Stimulated activated naive CD8-positive, alpha-beta T cell treated with anti-CD3 and anti-CD28 coated beads, Interleukin-15, Interleukin-2, amounts not matched to agents 100 ng/mL and 50 ng/mL, for 24 hours (primary cell): ENCODE results near the gene SSRP1.
A peak's percentile ranks its signal among the peaks of the same experiment; 100 is the strongest.

Experiments used
- H3K27ac Mint-ChIP-seq: one replicate; pipeline ENCODE4 v1.8.0; 2021; ENCODE audit warnings: mild to moderate bottlenecking, mixed read lengths
- H3K27me3 Mint-ChIP-seq: one replicate; pipeline ENCODE4 v1.8.0; 2021; ENCODE audit warnings: mixed read lengths
- H3K36me3 Mint-ChIP-seq: one replicate; pipeline ENCODE4 v1.8.0; 2021; ENCODE audit warnings: low read depth, mixed read lengths
- H3K4me1 Mint-ChIP-seq: one replicate; pipeline ENCODE4 v1.8.0; 2021; ENCODE audit warnings: low read depth, mixed read lengths
- H3K4me3 Mint-ChIP-seq: one replicate; pipeline ENCODE4 v1.8.0; 2021; ENCODE audit warnings: mild to moderate bottlenecking, mixed read lengths
- H3K9me3 Mint-ChIP-seq: one replicate; pipeline ENCODE4 v1.8.0; 2021; ENCODE audit warnings: mixed read lengths

Gene SSRP1

GRCh38 chr11:57335343-57336110 is at the start of gene SSRP1:
Gene SSRP1 (minus strand): TSS chr11:57335892. CDS start chr11:57335121, 771 bp downstream.
- Mint-ChIP-seq H3K27ac (peak within 1 kb of the TSS; percentile 97), H3K4me1 (peaks cover 40% of the 10 kb centered on the region), H3K27me3 (no peaks in the 10 kb centered on the region), H3K4me3 (peak within 1 kb of the TSS; percentile 93), H3K9me3 (no peaks in the 10 kb centered on the region), H3K36me3 (peaks cover 39% of the 10 kb centered on the region)

GRCh38 chr11:57380975-57381374 is 45.3 kb upstream of the SSRP1 start, which contains the start of gene PRG3:
Gene PRG3 (minus strand): TSS chr11:57381150. CDS start chr11:57380708, 442 bp downstream.
- Mint-ChIP-seq H3K4me3 (no peak within 1 kb of the TSS), H3K27ac (no peak within 1 kb of the TSS)

GRCh38 chr11:57379732-57380131 is 44.0 kb upstream of the SSRP1 start:
- no peak overlapping the region for H3K27ac Mint-ChIP-seq
- no peaks in the 10 kb centered on the region for H3K9me3 Mint-ChIP-seq
- no peaks in the 10 kb centered on the region for H3K36me3 Mint-ChIP-seq
- no peaks in the 10 kb centered on the region for H3K4me1 Mint-ChIP-seq
- no peak overlapping the region for H3K4me3 Mint-ChIP-seq
- peaks cover 16% of the 10 kb centered on the region for H3K27me3 Mint-ChIP-seq

More at GRCh38 chr11:57380975-57381374, 45.3 kb upstream of the SSRP1 start, which contains the start of gene PRG3:
- peaks cover 16% of the 10 kb centered on the region for H3K27me3 Mint-ChIP-seq
- no peaks in the 10 kb centered on the region for H3K4me1 Mint-ChIP-seq
- no peaks in the 10 kb centered on the region for H3K9me3 Mint-ChIP-seq
- no peaks in the 10 kb centered on the region for H3K36me3 Mint-ChIP-seq

GRCh38 chr11:57378186-57378585 is 42.5 kb upstream of the SSRP1 start:
- no peaks in the 10 kb centered on the region for H3K36me3 Mint-ChIP-seq
- H3K9me3 Mint-ChIP-seq, result no peaks in the 10 kb centered on the region
- no peak overlapping the region for H3K27ac Mint-ChIP-seq
- no peak overlapping the region for H3K4me3 Mint-ChIP-seq
- peaks cover 16% of the 10 kb centered on the region for H3K27me3 Mint-ChIP-seq
- no peaks in the 10 kb centered on the region for H3K4me1 Mint-ChIP-seq

GRCh38 chr11:57377107-57377506 is 41.4 kb upstream of the SSRP1 start:
- H3K36me3 Mint-ChIP-seq, result no peaks in the 10 kb centered on the region
- no peaks in the 10 kb centered on the region for H3K9me3 Mint-ChIP-seq
- H3K4me3 Mint-ChIP-seq, result no peak overlapping the region
- peaks cover 16% of the 10 kb centered on the region for H3K27me3 Mint-ChIP-seq
- no peaks in the 10 kb centered on the region for H3K4me1 Mint-ChIP-seq
- no peak overlapping the region for H3K27ac Mint-ChIP-seq

GRCh38 chr11:57376095-57377090 is 40.7 kb upstream of the SSRP1 start:
- Mint-ChIP-seq H3K4me1 (no peaks in the 10 kb centered on the region), H3K36me3 (no peaks in the 10 kb centered on the region), H3K27ac (no peak overlapping the region), H3K4me3 (no peak overlapping the region), H3K27me3 (peaks cover 16% of the 10 kb centered on the region), H3K9me3 (no peaks in the 10 kb centered on the region)

GRCh38 chr11:57375490-57375889 is 39.8 kb upstream of the SSRP1 start:
- Mint-ChIP-seq H3K27me3 (peaks cover 16% of the 10 kb centered on the region), H3K27ac (no peak overlapping the region), H3K4me1 (no peaks in the 10 kb centered on the region), H3K36me3 (no peaks in the 10 kb centered on the region), H3K4me3 (no peak overlapping the region), H3K9me3 (no peaks in the 10 kb centered on the region)

GRCh38 chr11:57374966-57375365 is 39.3 kb upstream of the SSRP1 start:
- no peak overlapping the region for H3K4me3 Mint-ChIP-seq
- H3K9me3 Mint-ChIP-seq, result no peaks in the 10 kb centered on the region
- H3K27ac Mint-ChIP-seq, result no peak overlapping the region
- H3K27me3 Mint-ChIP-seq, result peaks cover 16% of the 10 kb centered on the region
- no peaks in the 10 kb centered on the region for H3K4me1 Mint-ChIP-seq
- no peaks in the 10 kb centered on the region for H3K36me3 Mint-ChIP-seq

GRCh38 chr11:57373146-57373545 is 37.5 kb upstream of the SSRP1 start:
- Mint-ChIP-seq H3K9me3 (no peaks in the 10 kb centered on the region), H3K4me1 (no peaks in the 10 kb centered on the region), H3K27me3 (peaks cover 10% of the 10 kb centered on the region), H3K27ac (no peak overlapping the region), H3K36me3 (no peaks in the 10 kb centered on the region), H3K4me3 (no peak overlapping the region)

GRCh38 chr11:57370941-57371340 is 35.2 kb upstream of the SSRP1 start:
- Mint-ChIP-seq H3K9me3 (no peaks in the 10 kb centered on the region), H3K27ac (no peak overlapping the region), H3K4me3 (no peak overlapping the region), H3K4me1 (no peaks in the 10 kb centered on the region), H3K36me3 (no peaks in the 10 kb centered on the region), H3K27me3 (no peaks in the 10 kb centered on the region)

GRCh38 chr11:57370251-57370650 is 34.6 kb upstream of the SSRP1 start:
- no peak overlapping the region for H3K4me3 Mint-ChIP-seq
- H3K36me3 Mint-ChIP-seq, result no peaks in the 10 kb centered on the region
- no peak overlapping the region for H3K27ac Mint-ChIP-seq
- H3K27me3 Mint-ChIP-seq, result no peaks in the 10 kb centered on the region
- H3K4me1 Mint-ChIP-seq, result no peaks in the 10 kb centered on the region
- no peaks in the 10 kb centered on the region for H3K9me3 Mint-ChIP-seq

GRCh38 chr11:57368845-57369232 is 33.1 kb upstream of the SSRP1 start:
- Mint-ChIP-seq H3K9me3 (no peaks in the 10 kb centered on the region), H3K27me3 (no peaks in the 10 kb centered on the region), H3K4me1 (no peaks in the 10 kb centered on the region), H3K4me3 (no peak overlapping the region), H3K27ac (no peak overlapping the region), H3K36me3 (no peaks in the 10 kb centered on the region)

GRCh38 chr11:57368106-57368844 is 32.6 kb upstream of the SSRP1 start:
- H3K4me1 Mint-ChIP-seq, result no peaks in the 10 kb centered on the region
- H3K36me3 Mint-ChIP-seq, result no peaks in the 10 kb centered on the region
- peaks cover 1% of the 10 kb centered on the region for H3K27me3 Mint-ChIP-seq
- no peak overlapping the region for H3K27ac Mint-ChIP-seq
- H3K4me3 Mint-ChIP-seq, result no peak overlapping the region
- H3K9me3 Mint-ChIP-seq, result no peaks in the 10 kb centered on the region

GRCh38 chr11:57364851-57365660 is 29.4 kb upstream of the SSRP1 start:
- H3K27me3 Mint-ChIP-seq, result peaks cover 5% of the 10 kb centered on the region
- no peaks in the 10 kb centered on the region for H3K9me3 Mint-ChIP-seq
- H3K4me1 Mint-ChIP-seq, result no peaks in the 10 kb centered on the region
- H3K4me3 Mint-ChIP-seq, result no peak overlapping the region
- no peaks in the 10 kb centered on the region for H3K36me3 Mint-ChIP-seq
- H3K27ac Mint-ChIP-seq, result no peak overlapping the region
